Measurements from ENCODE around the gene DYNC1I1. TPM values are rescaled to one million over a fixed set of nuclear protein-coding genes. Genes with fewer than 3 reads are reported as not detected.

DYNC1I1 gene
- total RNA-seq, 1 donor from 2014 or later, result 11.0 TPM

- peaks cover 5% of the 10 kb centered on the region for H3K27me3 Mint-ChIP-seq (ENCODE audit: unreplicated experiment)
- H3K4me3 Mint-ChIP-seq (ENCODE audit: unreplicated experiment), result peak overlapping the region; percentile 96
- H3K36me3 Mint-ChIP-seq (ENCODE audit: unreplicated experiment), result no peaks in the 10 kb centered on the region
- H3K27ac Mint-ChIP-seq (ENCODE audit: unreplicated experiment), result no peak overlapping the region
- H3K9me3 Mint-ChIP-seq (ENCODE audit: unreplicated experiment), result no peaks in the 10 kb centered on the region
- TF ChIP-seq CTCF (IDR thresholded peaks at IDR 0.05; ENCODE audit: partially characterized antibody, unreplicated experiment), result no peak
- no peak for DNase-seq
- peaks cover 2% of the 10 kb centered on the region for H3K4me1 Mint-ChIP-seq (ENCODE audit: low read depth, unreplicated experiment)
Observed at GRCh38 chr7:96076350-96076707, 304.0 kb downstream of the DYNC1I1 start.

DNA sequence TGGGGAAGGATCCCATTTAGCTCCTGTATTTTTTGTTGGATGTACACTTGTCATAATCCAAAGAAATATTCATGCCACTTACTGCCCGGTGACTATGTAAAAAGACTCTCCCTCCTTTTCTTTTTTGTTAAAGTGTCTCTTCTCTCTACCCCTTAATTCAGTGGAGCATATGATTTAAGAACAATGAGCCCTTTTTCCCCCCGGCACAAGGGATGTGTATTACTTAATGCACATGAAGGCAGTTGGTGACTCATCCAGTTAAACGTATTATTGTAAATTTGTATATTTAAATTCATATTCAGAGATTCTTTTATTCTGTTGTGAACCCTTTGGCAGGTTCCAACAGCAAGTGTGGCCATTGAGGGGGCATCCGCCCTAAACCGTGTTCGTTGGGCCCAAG, 307.7 kb downstream of the DYNC1I1 start:
- no peaks in the 10 kb centered on the region for H3K9me3 Mint-ChIP-seq (ENCODE audit: unreplicated experiment)
- DNase-seq, result no peak
- no peaks in the 10 kb centered on the region for H3K36me3 Mint-ChIP-seq (ENCODE audit: unreplicated experiment)
- peaks cover 5% of the 10 kb centered on the region for H3K27me3 Mint-ChIP-seq (ENCODE audit: unreplicated experiment)
- H3K4me1 Mint-ChIP-seq (ENCODE audit: low read depth, unreplicated experiment), result no peaks in the 10 kb centered on the region
- H3K4me3 Mint-ChIP-seq (ENCODE audit: unreplicated experiment), result no peak overlapping the region
- no peak overlapping the region for H3K27ac Mint-ChIP-seq (ENCODE audit: unreplicated experiment)
- no peak for TF ChIP-seq CTCF (IDR thresholded peaks at IDR 0.05; ENCODE audit: partially characterized antibody, unreplicated experiment)

DNA sequence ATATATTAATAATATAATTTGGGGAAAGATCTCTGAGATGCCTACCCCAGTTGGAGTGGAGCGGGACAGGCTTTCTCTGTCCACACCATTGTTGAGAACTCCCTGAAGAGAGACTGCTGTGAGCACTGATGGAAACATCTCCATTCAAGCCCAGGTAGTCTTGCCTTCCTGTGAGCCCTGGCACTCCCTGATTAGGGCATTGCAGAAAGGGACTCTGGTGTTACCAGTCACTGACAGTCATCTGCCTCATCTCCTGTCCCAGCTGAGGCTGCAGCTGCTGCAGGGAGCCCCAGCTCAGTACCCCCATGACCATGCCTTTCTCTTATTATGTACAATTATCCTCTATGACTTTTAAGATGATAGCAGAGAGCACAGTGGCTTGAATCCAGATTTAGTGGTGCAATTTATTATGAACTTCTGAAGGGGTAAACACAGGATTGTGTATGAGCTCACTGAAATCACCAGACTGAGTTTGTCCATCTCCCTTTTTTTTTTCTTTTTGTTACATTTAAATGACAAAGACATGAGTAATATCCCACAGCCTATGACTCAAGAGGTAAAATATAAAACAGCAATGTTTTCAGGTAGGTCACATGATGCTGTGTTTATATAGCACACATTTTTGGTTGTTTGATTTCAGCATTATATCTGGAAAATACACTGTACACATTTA, 312.7 kb downstream of the DYNC1I1 start:
- Mint-ChIP-seq H3K9me3 (ENCODE audit: unreplicated experiment) (no peaks in the 10 kb centered on the region), H3K4me3 (ENCODE audit: unreplicated experiment) (no peak overlapping the region), H3K27me3 (ENCODE audit: unreplicated experiment) (no peaks in the 10 kb centered on the region), H3K36me3 (ENCODE audit: unreplicated experiment) (no peaks in the 10 kb centered on the region), H3K27ac (ENCODE audit: unreplicated experiment) (no peak overlapping the region), H3K4me1 (ENCODE audit: low read depth, unreplicated experiment) (no peaks in the 10 kb centered on the region)
- no peak for DNase-seq
- TF ChIP-seq CTCF (IDR thresholded peaks at IDR 0.05; ENCODE audit: partially characterized antibody, unreplicated experiment), result no peak

- H3K27ac Mint-ChIP-seq (ENCODE audit: unreplicated experiment), result no peak overlapping the region
- no peak for TF ChIP-seq CTCF (IDR thresholded peaks at IDR 0.05; ENCODE audit: partially characterized antibody, unreplicated experiment)
- H3K4me1 Mint-ChIP-seq (ENCODE audit: low read depth, unreplicated experiment), result peaks cover 4% of the 10 kb centered on the region
- no peaks in the 10 kb centered on the region for H3K9me3 Mint-ChIP-seq (ENCODE audit: unreplicated experiment)
- H3K36me3 Mint-ChIP-seq (ENCODE audit: unreplicated experiment), result no peaks in the 10 kb centered on the region
- no peak for DNase-seq
- H3K4me3 Mint-ChIP-seq (ENCODE audit: unreplicated experiment), result no peak overlapping the region
- H3K27me3 Mint-ChIP-seq (ENCODE audit: unreplicated experiment), result no peaks in the 10 kb centered on the region
Observed at GRCh38 chr7:96085953-96086352, 313.6 kb downstream of the DYNC1I1 start.

GRCh38 chr7:96088579-96088978, 316.2 kb downstream of the DYNC1I1 start:
- no peak for DNase-seq
- no peak for TF ChIP-seq CTCF (IDR thresholded peaks at IDR 0.05; ENCODE audit: partially characterized antibody, unreplicated experiment)
- H3K4me1 Mint-ChIP-seq (ENCODE audit: low read depth, unreplicated experiment), result peaks cover 5% of the 10 kb centered on the region
- H3K4me3 Mint-ChIP-seq (ENCODE audit: unreplicated experiment), result no peak overlapping the region
- H3K27ac Mint-ChIP-seq (ENCODE audit: unreplicated experiment), result no peak overlapping the region
- H3K27me3 Mint-ChIP-seq (ENCODE audit: unreplicated experiment), result no peaks in the 10 kb centered on the region
- no peaks in the 10 kb centered on the region for H3K36me3 Mint-ChIP-seq (ENCODE audit: unreplicated experiment)
- no peaks in the 10 kb centered on the region for H3K9me3 Mint-ChIP-seq (ENCODE audit: unreplicated experiment)
